IMR-90 (cell line): ENCODE results near the gene BPTF. TPM values are rescaled to one million over a fixed set of nuclear protein-coding genes. Genes with fewer than 3 reads are reported as not detected.
"Not testable (repeated sequence)": the region's sequence is repeated elsewhere in the genome, so short reads cannot be mapped to it uniquely, and the experiment has no call there.

Experiments used
- ATAC-seq: fragments of 200-7000 bp; cut with Tn5 transposase; 2 replicates; pipeline ENCODE4 v1.9.1; 2020; ENCODE audit warnings: low read depth, mild to moderate bottlenecking, moderate library complexity
- BruUV-seq: library from RNA; stranded (reverse); fragments of 400-500 nt; replicated peaks from 2 replicates; lab custom pipeline; 2021; lab: Mats Ljungman, UMichigan
- CTCF ChIA-PET: fragments of 300-600 bp; formaldehyde crosslinking; extraction: SDS; loops from one replicate; lab custom pipeline; 2021; ENCODE audit warnings: antibody characterized with exemption; lab: Yijun Ruan, JAX
- POLR2A ChIA-PET: fragments of 300-600 bp; sonication (Branson Sonifier 250); formaldehyde crosslinking; loops from one replicate; lab custom pipeline; 2022; ENCODE audit warnings: antibody characterized with exemption; ENCODE audit not compliant: unreplicated experiment; lab: Charles Lee
- DNase-seq: peaks from one replicate; pipeline ENCODE4 v3.0.0; 2013
- H2AFZ ChIP-seq: replicated peaks from 2 replicates; pipeline ENCODE3; 2013; ENCODE audit warnings: low read length, mild to moderate bottlenecking; ENCODE audit not compliant: poor library complexity
- H2AK5ac ChIP-seq: 2 replicates; pipeline ENCODE4 v1.6.1; 2013; ENCODE audit warnings: low read depth, low read length, inconsistent platforms
- H2AK9ac ChIP-seq: replicated peaks from 2 replicates; pipeline ENCODE3; 2013; ENCODE audit warnings: mild to moderate bottlenecking, low read depth, low read length, moderate library complexity; ENCODE audit not compliant: poor library complexity
- H2BK120ac ChIP-seq: 2 replicates; pipeline ENCODE4 v1.6.1; 2013; ENCODE audit warnings: low read depth, low read length, inconsistent platforms
- H2BK15ac ChIP-seq: 3 replicates; pipeline ENCODE4 v1.6.1; 2013; ENCODE audit warnings: low read depth, low read length, inconsistent platforms
- H2BK20ac ChIP-seq: 2 replicates; pipeline ENCODE4 v1.6.1; 2013; ENCODE audit warnings: low read depth, mild to moderate bottlenecking, inconsistent platforms, low read length, moderate library complexity
- H2BK5ac ChIP-seq: 2 replicates; pipeline ENCODE4 v1.6.1; 2013; ENCODE audit warnings: mild to moderate bottlenecking, low read depth, low read length, inconsistent platforms; ENCODE audit not compliant: poor library complexity, severe bottlenecking
- H3K14ac ChIP-seq: replicated peaks from 2 replicates; pipeline ENCODE4 v1.6.1; 2013; ENCODE audit warnings: low read depth, low read length, inconsistent platforms
- H3K18ac ChIP-seq: 2 replicates; pipeline ENCODE4 v1.6.1; 2013; ENCODE audit warnings: low read depth, low read length, control low read depth
- H3K23ac ChIP-seq: 2 replicates; pipeline ENCODE4 v1.6.1; 2013; ENCODE audit warnings: low read depth, low read length, inconsistent platforms
- H3K27ac ChIP-seq: 2 replicates; pipeline ENCODE4 v1.5.1; 2013; ENCODE audit warnings: mild to moderate bottlenecking, control low read depth, low read length; ENCODE audit not compliant: insufficient read depth
- H3K27me3 ChIP-seq: 2 replicates; pipeline ENCODE4 v1.6.1; 2013; ENCODE audit warnings: low read length; ENCODE audit not compliant: control insufficient read depth, insufficient read depth
- H3K36me3 ChIP-seq: 2 replicates; pipeline ENCODE4 v1.6.1; 2013; ENCODE audit warnings: low read length, mixed read lengths; ENCODE audit not compliant: control insufficient read depth, insufficient read depth
- H3K4ac ChIP-seq: 2 replicates; pipeline ENCODE4 v1.6.1; 2013; ENCODE audit warnings: low read depth, low read length, inconsistent platforms
- H3K4me1 ChIP-seq: 2 replicates; pipeline ENCODE4 v1.6.1; 2013; ENCODE audit warnings: low read length, mixed read lengths; ENCODE audit not compliant: control insufficient read depth, insufficient read depth
- H3K4me2 ChIP-seq: 2 replicates; pipeline ENCODE4 v1.6.1; 2013; ENCODE audit warnings: low read depth, mild to moderate bottlenecking, control low read depth, low read length, moderate library complexity
- H3K4me3 ChIP-seq: 2 replicates; pipeline ENCODE4 v1.5.1; 2013; ENCODE audit warnings: low read depth, mild to moderate bottlenecking, control low read depth, low read length, moderate library complexity; ENCODE audit not compliant: insufficient read depth
- H3K56ac ChIP-seq: 2 replicates; pipeline ENCODE4 v1.6.1; 2013; ENCODE audit warnings: low read length, inconsistent platforms; ENCODE audit not compliant: insufficient read depth; ENCODE audit errors: extremely low read depth
- H3K79me1 ChIP-seq, 2 experiments: 2 replicates each; pipeline ENCODE4 v1.6.1; 2013; ENCODE audit warnings: low read length in 2 of 2, inconsistent platforms in 1 of 2, low read depth in 1 of 2
- H3K9ac ChIP-seq: 2 replicates; pipeline ENCODE4 v1.6.1; 2013; ENCODE audit warnings: low read depth, low read length, control low read depth
- H3K9me1 ChIP-seq: 2 replicates; pipeline ENCODE4 v1.6.1; 2013; ENCODE audit warnings: low read length, inconsistent platforms; ENCODE audit not compliant: insufficient read depth
- H3K9me3 ChIP-seq: 2 replicates; pipeline ENCODE4 v1.6.1; 2013; ENCODE audit warnings: low read length; ENCODE audit not compliant: control insufficient read depth, insufficient read depth
- H4K20me1 ChIP-seq: 2 replicates; pipeline ENCODE4 v1.6.1; 2013; ENCODE audit warnings: low read length, inconsistent platforms; ENCODE audit not compliant: insufficient read depth
- H4K5ac ChIP-seq: 2 replicates; pipeline ENCODE4 v1.6.1; 2013; ENCODE audit warnings: mild to moderate bottlenecking, low read depth, low read length, control low read depth
- H4K8ac ChIP-seq, 2 experiments: 2 replicates each; pipeline ENCODE4 v1.6.1; 2013; ENCODE audit warnings: low read depth in 2 of 2, low read length in 2 of 2, control low read depth in 1 of 2, inconsistent platforms in 1 of 2
- H4K91ac ChIP-seq: 2 replicates; pipeline ENCODE4 v1.6.1; 2013; ENCODE audit warnings: low read depth, low read length, inconsistent platforms; ENCODE audit not compliant: insufficient read depth
- WGBS, 2 experiments: methylation state at CpG; one replicate each; pipeline versions ENCODE4 v1.1.5 to v1.1.7; 2013; ENCODE audit warnings: missing lambda C conversion rate in 2 of 2; ENCODE audit not compliant: insufficient read length in 1 of 2; ENCODE audit errors: extremely low coverage in 2 of 2; 5-methylcytosine and 5-hydroxymethylcytosine counted together
- dilution Hi-C: fragments of 300-500 bp; cut with HindIII; formaldehyde crosslinking; loops from one replicate; pipeline ENCODE4 v1.14.3; 2018; ENCODE audit warnings: low sequenced_read_pairs; ENCODE audit not compliant: unreplicated experiment
- in situ Hi-C: fragments of 300-500 bp; cut with MboI; formaldehyde crosslinking; loops from 3 replicates; pipeline ENCODE4 v1.14.3; 2019; ENCODE audit warnings: low sequenced_read_pairs, inconsistent platforms, mixed read lengths
- intact Hi-C: fragments of 100-400 bp; cut with micrococcal nuclease; formaldehyde crosslinking; loops from 2 replicates; pipeline ENCODE4 v1.10.0; 2022
- polyA plus RNA-seq, 3 experiments: library from polyadenylated mRNA; depleted of rRNA; stranded (reverse); fragments of >200 nt; gene quantifications; 2 replicates each; pipeline ENCODE4 v1.2.3, GENCODE V29; 2012; ENCODE audit warnings: low replicate concordance in 1 of 3
- total RNA-seq: library from RNA; depleted of rRNA; stranded (reverse); fragments of >200 nt; gene quantifications from 2 replicates; pipeline ENCODE4 v1.2.3, GENCODE V29; 2012

BPTF gene
- total and polyA plus RNA-seq, 2 of the 4 experiments (the other 2 are of a cell fraction) = 32.3 to 35.7 TPM

GRCh38 chr17:67848189-67848588, 22.9 kb downstream of the BPTF start:
- H3K4ac ChIP-seq, DNase-seq, H2BK15ac ChIP-seq, H3K14ac ChIP-seq, H3K4me2 ChIP-seq, CTCF ChIA-PET, POLR2A ChIA-PET, H3K4me3 ChIP-seq, H3K9ac ChIP-seq, in situ Hi-C loops, intact Hi-C loops, H2AK9ac ChIP-seq, H3K27ac ChIP-seq, H2BK20ac ChIP-seq, H4K8ac ChIP-seq, H3K4me1 ChIP-seq, H3K36me3 ChIP-seq, BruUV-seq, H3K23ac ChIP-seq, H2BK120ac ChIP-seq, H3K9me1 ChIP-seq, H4K91ac ChIP-seq, H2BK5ac ChIP-seq, H3K18ac ChIP-seq, H4K5ac ChIP-seq, H3K56ac ChIP-seq, ATAC-seq, H3K9me3 ChIP-seq, H2AFZ ChIP-seq, dilution Hi-C loops, H2AK5ac ChIP-seq, H3K27me3 ChIP-seq: not testable (repeated sequence)
- 100% methylated on average over 2 of the region's 5 CpGs; no CpG with 5 or more reads in 1 of the 2 experiments for WGBS, 2 experiments
- Histone ChIP-seq H3K79me1 (peaks cover 17 to 58% of the 10 kb centered on the region in 2 experiments), H4K20me1 (peaks cover 40% of the 10 kb centered on the region)

GRCh38 chr17:67848846-67849245, 23.5 kb downstream of the BPTF start:
- Histone ChIP-seq H3K79me1 (peaks cover 20 to 62% of the 10 kb centered on the region in 2 experiments), H4K20me1 (peaks cover 41% of the 10 kb centered on the region)
- H3K4me1 ChIP-seq, H3K27ac ChIP-seq, H4K5ac ChIP-seq, H3K4me2 ChIP-seq, H3K14ac ChIP-seq, H4K91ac ChIP-seq, H3K9ac ChIP-seq, H3K9me1 ChIP-seq, DNase-seq, POLR2A ChIA-PET, H3K9me3 ChIP-seq, H3K36me3 ChIP-seq, H3K23ac ChIP-seq, H3K4ac ChIP-seq, H2AK9ac ChIP-seq, in situ Hi-C loops, H4K8ac ChIP-seq, ATAC-seq, intact Hi-C loops, H3K56ac ChIP-seq, H2AFZ ChIP-seq, H3K18ac ChIP-seq, H2BK120ac ChIP-seq, BruUV-seq, dilution Hi-C loops, CTCF ChIA-PET, H2BK20ac ChIP-seq, H2AK5ac ChIP-seq, H2BK5ac ChIP-seq, H2BK15ac ChIP-seq, H3K4me3 ChIP-seq, H3K27me3 ChIP-seq: not testable (repeated sequence)
- WGBS, 2 experiments = no CpG with 5 or more reads among the region's 3 CpGs
